GM23248 (cell line): Measurements from ENCODE around the gene SCYL3.

Experiments used
- EZH2 ChIP-seq: fragments of 200-600 bp; sonication (generic); IDR thresholded peaks from 2 replicates; pipeline ENCODE4 v1.6.1; 2018; ENCODE audit warnings: antibody characterized with exemption, mild to moderate bottlenecking; ENCODE audit not compliant: insufficient read depth, poor library complexity, severe bottlenecking
- EZH2phosphoT487 ChIP-seq: fragments of 200-600 bp; sonication (generic); IDR thresholded peaks from 2 replicates; pipeline ENCODE4 v1.6.1; 2018; ENCODE audit warnings: antibody characterized with exemption, moderate library complexity, mild to moderate bottlenecking, low read depth; ENCODE audit not compliant: insufficient read depth

GRCh38 chr1:169884634-169885033 lies 9.1 kb downstream of the SCYL3 start:
- no peak for TF ChIP-seq EZH2
- no peak for TF ChIP-seq EZH2phosphoT487
